ENCODE measurements around the gene PPM1D.

DNA sequence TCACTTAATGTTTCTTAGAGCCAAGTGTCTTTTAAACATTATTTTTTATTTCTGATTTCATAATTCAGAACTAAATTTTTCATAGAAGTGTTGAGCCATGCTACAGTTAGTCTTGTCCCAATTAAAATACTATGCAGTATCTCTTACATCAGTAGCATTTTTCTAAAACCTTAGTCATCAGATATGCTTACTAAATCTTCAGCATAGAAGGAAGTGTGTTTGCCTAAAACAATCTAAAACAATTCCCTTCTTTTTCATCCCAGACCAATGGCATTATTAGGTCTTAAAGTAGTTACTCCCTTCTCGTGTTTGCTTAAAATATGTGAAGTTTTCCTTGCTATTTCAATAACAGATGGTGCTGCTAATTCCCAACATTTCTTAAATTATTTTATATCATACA is 64.0 kb downstream of the PPM1D start:
- TF ChIP-seq, protein P1, sequence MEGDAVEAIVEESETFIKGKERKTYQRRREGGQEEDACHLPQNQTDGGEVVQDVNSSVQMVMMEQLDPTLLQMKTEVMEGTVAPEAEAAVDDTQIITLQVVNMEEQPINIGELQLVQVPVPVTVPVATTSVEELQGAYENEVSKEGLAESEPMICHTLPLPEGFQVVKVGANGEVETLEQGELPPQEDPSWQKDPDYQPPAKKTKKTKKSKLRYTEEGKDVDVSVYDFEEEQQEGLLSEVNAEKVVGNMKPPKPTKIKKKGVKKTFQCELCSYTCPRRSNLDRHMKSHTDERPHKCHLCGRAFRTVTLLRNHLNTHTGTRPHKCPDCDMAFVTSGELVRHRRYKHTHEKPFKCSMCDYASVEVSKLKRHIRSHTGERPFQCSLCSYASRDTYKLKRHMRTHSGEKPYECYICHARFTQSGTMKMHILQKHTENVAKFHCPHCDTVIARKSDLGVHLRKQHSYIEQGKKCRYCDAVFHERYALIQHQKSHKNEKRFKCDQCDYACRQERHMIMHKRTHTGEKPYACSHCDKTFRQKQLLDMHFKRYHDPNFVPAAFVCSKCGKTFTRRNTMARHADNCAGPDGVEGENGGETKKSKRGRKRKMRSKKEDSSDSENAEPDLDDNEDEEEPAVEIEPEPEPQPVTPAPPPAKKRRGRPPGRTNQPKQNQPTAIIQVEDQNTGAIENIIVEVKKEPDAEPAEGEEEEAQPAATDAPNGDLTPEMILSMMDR (IDR thresholded peaks at IDR 0.05; ENCODE audit: insufficient read depth, low read length), result no peak
- no peak for TF ChIP-seq POLR2AphosphoS5 (IDR thresholded peaks at IDR 0.05; ENCODE audit: low read depth)
- TF ChIP-seq, protein P2, sequence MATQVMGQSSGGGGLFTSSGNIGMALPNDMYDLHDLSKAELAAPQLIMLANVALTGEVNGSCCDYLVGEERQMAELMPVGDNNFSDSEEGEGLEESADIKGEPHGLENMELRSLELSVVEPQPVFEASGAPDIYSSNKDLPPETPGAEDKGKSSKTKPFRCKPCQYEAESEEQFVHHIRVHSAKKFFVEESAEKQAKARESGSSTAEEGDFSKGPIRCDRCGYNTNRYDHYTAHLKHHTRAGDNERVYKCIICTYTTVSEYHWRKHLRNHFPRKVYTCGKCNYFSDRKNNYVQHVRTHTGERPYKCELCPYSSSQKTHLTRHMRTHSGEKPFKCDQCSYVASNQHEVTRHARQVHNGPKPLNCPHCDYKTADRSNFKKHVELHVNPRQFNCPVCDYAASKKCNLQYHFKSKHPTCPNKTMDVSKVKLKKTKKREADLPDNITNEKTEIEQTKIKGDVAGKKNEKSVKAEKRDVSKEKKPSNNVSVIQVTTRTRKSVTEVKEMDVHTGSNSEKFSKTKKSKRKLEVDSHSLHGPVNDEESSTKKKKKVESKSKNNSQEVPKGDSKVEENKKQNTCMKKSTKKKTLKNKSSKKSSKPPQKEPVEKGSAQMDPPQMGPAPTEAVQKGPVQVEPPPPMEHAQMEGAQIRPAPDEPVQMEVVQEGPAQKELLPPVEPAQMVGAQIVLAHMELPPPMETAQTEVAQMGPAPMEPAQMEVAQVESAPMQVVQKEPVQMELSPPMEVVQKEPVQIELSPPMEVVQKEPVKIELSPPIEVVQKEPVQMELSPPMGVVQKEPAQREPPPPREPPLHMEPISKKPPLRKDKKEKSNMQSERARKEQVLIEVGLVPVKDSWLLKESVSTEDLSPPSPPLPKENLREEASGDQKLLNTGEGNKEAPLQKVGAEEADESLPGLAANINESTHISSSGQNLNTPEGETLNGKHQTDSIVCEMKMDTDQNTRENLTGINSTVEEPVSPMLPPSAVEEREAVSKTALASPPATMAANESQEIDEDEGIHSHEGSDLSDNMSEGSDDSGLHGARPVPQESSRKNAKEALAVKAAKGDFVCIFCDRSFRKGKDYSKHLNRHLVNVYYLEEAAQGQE (IDR thresholded peaks at IDR 0.05; ENCODE audit: insufficient replicate concordance, low read depth), result no peak
- no peak for TF ChIP-seq GABPA (IDR thresholded peaks at IDR 0.05; ENCODE audit: low read depth)
- TF ChIP-seq SPI1 (IDR thresholded peaks at IDR 0.05; ENCODE audit: borderline replicate concordance, low read depth), result no peak
